Measurements from ENCODE around the gene SPTBN1. TPM values are rescaled to one million over a fixed set of nuclear protein-coding genes. Genes with fewer than 3 reads are reported as not detected.

Gene SPTBN1
- total RNA-seq, 1 experiment from 2014 or later = 202 TPM

DNA sequence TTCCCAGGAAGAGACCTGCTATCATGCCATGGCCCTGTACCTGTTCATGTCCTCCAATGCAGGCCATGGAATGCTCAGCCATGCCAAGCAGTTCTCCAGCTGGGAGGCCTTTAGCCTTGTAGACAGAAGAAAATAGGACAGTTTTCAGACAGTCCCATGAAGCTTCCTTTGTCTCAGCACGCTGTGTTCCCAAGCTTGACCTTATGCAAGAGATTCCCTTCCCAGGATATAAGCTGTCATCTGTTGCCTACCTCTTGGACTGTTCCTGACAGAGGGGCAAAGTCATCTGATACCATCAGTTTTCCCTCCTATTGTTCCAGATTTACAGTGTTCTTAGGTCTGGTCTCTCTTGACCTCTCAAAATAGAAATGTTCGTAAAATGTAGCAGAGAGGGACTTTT, 170.8 kb downstream of the SPTBN1 start:
- POLR2A ChIA-PET (ENCODE audit: unreplicated experiment) = no interaction called here
- Histone ChIP-seq H3K4me1 (ENCODE audit: insufficient read depth, low read length) (no peaks in the 10 kb centered on the region), H3K9me3 (ENCODE audit: low read length) (no peaks in the 10 kb centered on the region), H3K9ac (ENCODE audit: low read length) (no peak overlapping the region), H4K20me1 (ENCODE audit: low read length) (no peaks in the 10 kb centered on the region), H3K27ac (ENCODE audit: low read length) (no peak overlapping the region), H3K4me3 (ENCODE audit: low read length) (no peak overlapping the region), H3K36me3 (ENCODE audit: low read depth, low read length) (peaks cover 90% of the 10 kb centered on the region), H3F3A (ENCODE audit: low read length, unreplicated experiment) (no peaks in the 10 kb centered on the region), H3K27me3 (ENCODE audit: low read length) (no peaks in the 10 kb centered on the region), H2AFZ (ENCODE audit: low read length) (no peak overlapping the region), H3K79me2 (ENCODE audit: low read length) (peaks cover 7% of the 10 kb centered on the region; the same call in 1 of the 2 replicates), H3K9me2 (replicated peaks; ENCODE audit: low read length) (no peaks in the 10 kb centered on the region), H3K4me2 (ENCODE audit: low read length) (no peak overlapping the region)
- TF ChIP-seq EZH2phosphoT487 (IDR thresholded peaks at IDR 0.05; ENCODE audit: borderline replicate concordance, low read length) (no peak), EZH2 (IDR thresholded peaks at IDR 0.05; ENCODE audit: low read length, unreplicated experiment) (no peak)
- TF ChIP-seq, protein P1, sequence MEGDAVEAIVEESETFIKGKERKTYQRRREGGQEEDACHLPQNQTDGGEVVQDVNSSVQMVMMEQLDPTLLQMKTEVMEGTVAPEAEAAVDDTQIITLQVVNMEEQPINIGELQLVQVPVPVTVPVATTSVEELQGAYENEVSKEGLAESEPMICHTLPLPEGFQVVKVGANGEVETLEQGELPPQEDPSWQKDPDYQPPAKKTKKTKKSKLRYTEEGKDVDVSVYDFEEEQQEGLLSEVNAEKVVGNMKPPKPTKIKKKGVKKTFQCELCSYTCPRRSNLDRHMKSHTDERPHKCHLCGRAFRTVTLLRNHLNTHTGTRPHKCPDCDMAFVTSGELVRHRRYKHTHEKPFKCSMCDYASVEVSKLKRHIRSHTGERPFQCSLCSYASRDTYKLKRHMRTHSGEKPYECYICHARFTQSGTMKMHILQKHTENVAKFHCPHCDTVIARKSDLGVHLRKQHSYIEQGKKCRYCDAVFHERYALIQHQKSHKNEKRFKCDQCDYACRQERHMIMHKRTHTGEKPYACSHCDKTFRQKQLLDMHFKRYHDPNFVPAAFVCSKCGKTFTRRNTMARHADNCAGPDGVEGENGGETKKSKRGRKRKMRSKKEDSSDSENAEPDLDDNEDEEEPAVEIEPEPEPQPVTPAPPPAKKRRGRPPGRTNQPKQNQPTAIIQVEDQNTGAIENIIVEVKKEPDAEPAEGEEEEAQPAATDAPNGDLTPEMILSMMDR (conservative IDR thresholded peaks at IDR 0.05; ENCODE audit: low read depth, low read length) = no peak
- no peak for DNase-seq
- ATAC-seq = no peak
- BruUV-seq (replicated peaks) = no TSS peak
- intact Hi-C loops (cut with micrococcal nuclease) = no loop called here
- CTCF ChIA-PET = no interaction called here

DNA sequence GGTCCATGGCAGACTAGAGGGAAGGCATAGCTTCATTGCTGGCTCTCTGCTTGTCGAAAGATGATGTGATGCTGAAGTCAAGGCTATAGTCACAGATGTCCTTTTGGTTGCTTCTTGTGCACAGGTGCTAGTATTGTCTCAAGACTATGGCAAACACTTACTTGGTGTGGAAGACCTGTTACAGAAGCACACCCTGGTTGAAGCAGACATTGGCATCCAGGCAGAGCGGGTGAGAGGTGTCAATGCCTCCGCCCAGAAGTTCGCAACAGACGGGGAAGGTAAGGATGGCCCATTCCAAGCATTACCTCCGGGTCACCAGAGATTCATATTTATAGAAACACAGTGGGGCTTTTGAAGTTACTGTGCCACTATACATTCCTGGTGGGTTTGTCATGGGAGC, 171.8 kb downstream of the SPTBN1 start:
- ATAC-seq (no peak), DNase-seq (no peak)
- Histone ChIP-seq H3K4me1 (ENCODE audit: insufficient read depth, low read length) (no peaks in the 10 kb centered on the region), H3F3A (ENCODE audit: low read length, unreplicated experiment) (no peaks in the 10 kb centered on the region), H3K27me3 (ENCODE audit: low read length) (no peaks in the 10 kb centered on the region), H3K9ac (ENCODE audit: low read length) (no peak overlapping the region), H3K9me2 (replicated peaks; ENCODE audit: low read length) (no peaks in the 10 kb centered on the region), H3K27ac (ENCODE audit: low read length) (no peak overlapping the region), H3K9me3 (ENCODE audit: low read length) (no peaks in the 10 kb centered on the region), H3K79me2 (ENCODE audit: low read length) (peaks cover 7% of the 10 kb centered on the region; the same call in 1 of the 2 replicates), H3K36me3 (ENCODE audit: low read depth, low read length) (peaks cover 90% of the 10 kb centered on the region), H3K4me2 (ENCODE audit: low read length) (no peak overlapping the region), H2AFZ (ENCODE audit: low read length) (no peak overlapping the region), H4K20me1 (ENCODE audit: low read length) (no peaks in the 10 kb centered on the region), H3K4me3 (ENCODE audit: low read length) (no peak overlapping the region)
- ChIA-PET CTCF (no interaction called here), POLR2A (ENCODE audit: unreplicated experiment) (no interaction called here)
- intact Hi-C loops (cut with micrococcal nuclease) = no loop called here
- TF ChIP-seq, protein P1 (conservative IDR thresholded peaks at IDR 0.05; ENCODE audit: low read depth, low read length) = no peak
- TF ChIP-seq EZH2phosphoT487 (IDR thresholded peaks at IDR 0.05; ENCODE audit: borderline replicate concordance, low read length) (no peak), EZH2 (IDR thresholded peaks at IDR 0.05; ENCODE audit: low read length, unreplicated experiment) (no peak)
- no TSS peak for BruUV-seq (replicated peaks)

DNA sequence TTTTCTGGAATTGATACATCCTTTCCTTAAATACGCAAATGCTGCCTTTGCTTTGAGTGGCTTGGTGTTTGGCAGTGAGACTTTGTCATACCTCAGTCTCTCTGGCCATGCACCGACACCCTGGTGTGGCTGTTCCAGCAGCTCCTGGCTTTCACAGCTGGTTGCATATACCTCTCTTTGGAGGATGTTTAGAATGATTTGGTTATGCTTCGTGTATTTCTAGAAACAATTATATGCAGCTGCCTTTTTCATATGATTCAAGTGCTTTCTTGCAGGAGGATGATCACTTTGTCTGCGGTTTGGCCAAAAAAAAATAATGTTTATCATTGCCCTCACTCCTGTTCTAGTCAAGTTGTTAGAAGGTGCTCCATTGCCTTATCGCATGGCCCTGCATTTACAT, 172.3 kb downstream of the SPTBN1 start:
- H3K36me3 ChIP-seq (ENCODE audit: low read depth, low read length) = peaks cover 90% of the 10 kb centered on the region
- H3K79me2 ChIP-seq (ENCODE audit: low read length) = peaks cover 7% of the 10 kb centered on the region; the same call in 1 of the 2 replicates
- H3K9ac ChIP-seq (ENCODE audit: low read length) = no peak overlapping the region
- no peak for TF ChIP-seq EZH2phosphoT487 (IDR thresholded peaks at IDR 0.05; ENCODE audit: borderline replicate concordance, low read length)
- TF ChIP-seq, protein P1 (conservative IDR thresholded peaks at IDR 0.05; ENCODE audit: low read depth, low read length) = no peak
- no peak for TF ChIP-seq EZH2 (IDR thresholded peaks at IDR 0.05; ENCODE audit: low read length, unreplicated experiment)
- no TSS peak for BruUV-seq (replicated peaks)
- H3K4me2 ChIP-seq (ENCODE audit: low read length) = no peak overlapping the region
- no peak overlapping the region for H3K27ac ChIP-seq (ENCODE audit: low read length)
- POLR2A ChIA-PET (ENCODE audit: unreplicated experiment) = no interaction called here
- CTCF ChIA-PET = no interaction called here
- ATAC-seq (no peak), DNase-seq (no peak)
- H3K9me3 ChIP-seq (ENCODE audit: low read length) = no peaks in the 10 kb centered on the region
- H3F3A ChIP-seq (ENCODE audit: low read length, unreplicated experiment) = no peaks in the 10 kb centered on the region
- H3K9me2 ChIP-seq (replicated peaks; ENCODE audit: low read length) = no peaks in the 10 kb centered on the region
- no peak overlapping the region for H2AFZ ChIP-seq (ENCODE audit: low read length)
- no peaks in the 10 kb centered on the region for H3K27me3 ChIP-seq (ENCODE audit: low read length)
- no peaks in the 10 kb centered on the region for H3K4me1 ChIP-seq (ENCODE audit: insufficient read depth, low read length)
- no peak overlapping the region for H3K4me3 ChIP-seq (ENCODE audit: low read length)
- no peaks in the 10 kb centered on the region for H4K20me1 ChIP-seq (ENCODE audit: low read length)
- intact Hi-C loops (cut with micrococcal nuclease) = no loop called here

Measured in PC-3 (cell line).